ENCODE measurements around the gene TBC1D9. TPM values are rescaled to one million over a fixed set of nuclear protein-coding genes. Genes with fewer than 3 reads are reported as not detected.

TBC1D9 gene
- polyA plus RNA-seq, 1 experiment: 22.0 TPM

DNA sequence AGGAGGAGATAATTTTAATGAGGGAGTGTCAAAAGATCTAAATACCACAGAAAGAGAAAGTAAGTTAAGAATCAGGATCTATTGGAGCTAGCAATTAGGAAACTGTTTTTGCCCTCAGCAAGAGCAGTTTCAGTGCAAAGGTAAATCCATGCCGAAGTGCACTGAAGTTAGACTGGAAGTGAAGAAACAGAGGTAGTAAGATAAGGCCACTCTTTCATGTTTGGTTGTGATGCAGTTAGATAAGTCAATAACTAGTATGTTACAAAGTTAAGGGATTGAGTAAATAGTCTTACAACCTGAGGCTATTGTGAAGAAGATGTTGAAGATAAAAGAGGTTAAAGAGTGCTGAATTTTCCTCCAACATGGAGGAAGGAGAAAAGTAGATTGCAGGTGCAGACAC lies 140.7 kb downstream of the TBC1D9 start:
- TF ChIP-seq, protein P1, sequence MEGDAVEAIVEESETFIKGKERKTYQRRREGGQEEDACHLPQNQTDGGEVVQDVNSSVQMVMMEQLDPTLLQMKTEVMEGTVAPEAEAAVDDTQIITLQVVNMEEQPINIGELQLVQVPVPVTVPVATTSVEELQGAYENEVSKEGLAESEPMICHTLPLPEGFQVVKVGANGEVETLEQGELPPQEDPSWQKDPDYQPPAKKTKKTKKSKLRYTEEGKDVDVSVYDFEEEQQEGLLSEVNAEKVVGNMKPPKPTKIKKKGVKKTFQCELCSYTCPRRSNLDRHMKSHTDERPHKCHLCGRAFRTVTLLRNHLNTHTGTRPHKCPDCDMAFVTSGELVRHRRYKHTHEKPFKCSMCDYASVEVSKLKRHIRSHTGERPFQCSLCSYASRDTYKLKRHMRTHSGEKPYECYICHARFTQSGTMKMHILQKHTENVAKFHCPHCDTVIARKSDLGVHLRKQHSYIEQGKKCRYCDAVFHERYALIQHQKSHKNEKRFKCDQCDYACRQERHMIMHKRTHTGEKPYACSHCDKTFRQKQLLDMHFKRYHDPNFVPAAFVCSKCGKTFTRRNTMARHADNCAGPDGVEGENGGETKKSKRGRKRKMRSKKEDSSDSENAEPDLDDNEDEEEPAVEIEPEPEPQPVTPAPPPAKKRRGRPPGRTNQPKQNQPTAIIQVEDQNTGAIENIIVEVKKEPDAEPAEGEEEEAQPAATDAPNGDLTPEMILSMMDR (IDR thresholded peaks at IDR 0.05; ENCODE audit: low read depth, low read length): no peak
- Histone ChIP-seq H3K9me3 (ENCODE audit: control insufficient read depth, insufficient read depth, low read length) (no peaks in the 10 kb centered on the region), H3K27me3 (ENCODE audit: control insufficient read depth, insufficient read depth, low read length) (no peaks in the 10 kb centered on the region), H3K4me3 (ENCODE audit: low read depth, low read length) (no peak overlapping the region), H3K27ac (ENCODE audit: low read depth, low read length) (no peak overlapping the region)
- CTCF ChIA-PET: no interaction called here
- DNase-seq (ENCODE audit: low read depth, low spot score): no peak
- POLR2A ChIA-PET: no interaction called here

DNA sequence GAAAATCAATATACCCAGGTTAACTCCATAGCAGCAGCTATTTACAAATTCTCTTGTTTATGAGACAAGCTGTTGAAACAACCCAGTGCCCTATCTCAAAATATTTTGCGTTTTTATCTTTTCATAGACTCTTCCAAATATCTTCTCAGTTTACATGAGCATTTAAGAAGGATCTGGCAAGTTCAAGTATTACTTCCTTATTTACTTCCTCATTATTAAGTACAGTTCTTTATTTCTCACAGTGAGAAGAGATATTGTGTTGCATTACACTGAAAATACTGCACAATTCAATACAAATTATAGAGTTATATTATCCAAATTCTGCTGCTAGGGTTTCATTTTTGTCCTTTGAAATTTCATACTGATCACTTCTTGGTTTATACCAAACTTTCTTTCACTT lies 143.8 kb downstream of the TBC1D9 start:
- H3K9me3 ChIP-seq (ENCODE audit: control insufficient read depth, insufficient read depth, low read length): no peaks in the 10 kb centered on the region
- H3K27ac ChIP-seq (ENCODE audit: low read depth, low read length): no peak overlapping the region
- H3K27me3 ChIP-seq (ENCODE audit: control insufficient read depth, insufficient read depth, low read length): peaks cover 2% of the 10 kb centered on the region
- no peak overlapping the region for H3K4me3 ChIP-seq (ENCODE audit: low read depth, low read length)
- TF ChIP-seq, protein P1 (IDR thresholded peaks at IDR 0.05; ENCODE audit: low read depth, low read length): no peak
- ChIA-PET CTCF (interaction anchor here (0.7 to 6.3 kb wide), 2 partner anchors 13 to 250 kb away, joined by 3 to 81 read pairs; no protein-coding TSS in a partner anchor), POLR2A (no interaction called here)
- no peak for DNase-seq (ENCODE audit: low read depth, low spot score)

- Histone ChIP-seq H3K27me3 (ENCODE audit: control insufficient read depth, insufficient read depth, low read length) (peaks cover 5% of the 10 kb centered on the region), H3K9me3 (ENCODE audit: control insufficient read depth, insufficient read depth, low read length) (no peaks in the 10 kb centered on the region), H3K27ac (ENCODE audit: low read depth, low read length) (no peak overlapping the region), H3K4me3 (ENCODE audit: low read depth, low read length) (no peak overlapping the region)
- no peak for DNase-seq (ENCODE audit: low read depth, low spot score)
- TF ChIP-seq, protein P1 (IDR thresholded peaks at IDR 0.05; ENCODE audit: low read depth, low read length): no peak
- CTCF ChIA-PET: interaction anchor here (0.7 to 6.3 kb wide), 2 partner anchors 12 to 250 kb away, joined by 3 to 81 read pairs; no protein-coding TSS in a partner anchor
- POLR2A ChIA-PET: no interaction called here
Observed at GRCh38 chr4:140611854-140612253, 144.3 kb downstream of the TBC1D9 start.

DNA sequence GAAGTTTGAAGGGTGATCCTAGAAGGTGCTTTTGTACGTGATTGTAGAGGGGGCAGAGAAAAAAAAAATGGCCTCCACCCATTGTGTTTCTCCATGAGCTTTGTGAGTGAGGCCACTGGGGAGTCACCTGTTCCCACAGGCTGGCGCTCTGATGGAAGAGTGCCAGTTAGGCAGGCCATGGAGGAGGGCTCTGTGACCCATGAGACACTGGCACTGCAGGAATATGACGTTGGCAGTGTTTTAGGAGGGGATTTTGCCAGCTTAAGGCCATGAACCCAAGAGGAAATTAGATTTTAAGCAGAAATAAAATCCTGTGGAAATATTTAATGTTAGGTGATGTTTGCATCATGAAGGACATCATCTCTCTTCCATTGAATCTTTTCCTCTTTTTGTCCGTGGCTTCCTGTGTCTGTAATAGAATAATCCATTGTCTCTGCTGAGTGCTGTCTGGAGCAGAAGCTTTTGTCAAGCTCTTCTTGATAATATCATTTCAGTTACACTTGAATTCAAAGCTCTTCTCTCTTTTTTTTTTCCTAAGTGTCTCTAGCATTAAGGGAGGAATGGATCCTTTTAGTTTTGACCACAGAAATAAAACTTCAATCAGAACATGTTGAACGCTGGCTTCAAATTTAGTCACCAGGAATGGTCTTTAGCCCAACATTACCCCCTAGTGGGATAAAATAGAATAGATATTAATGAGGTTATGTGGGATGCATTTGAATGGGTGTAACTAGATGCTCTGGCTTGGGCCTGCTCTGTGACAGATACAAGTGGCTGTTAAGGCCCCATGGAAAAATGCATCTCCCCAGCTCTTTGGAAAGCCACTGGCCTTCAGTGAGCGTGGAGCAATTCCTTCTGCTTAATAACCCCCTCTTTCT lies 146.4 kb downstream of the TBC1D9 start:
- POLR2A ChIA-PET: interaction anchor here (0.6 kb wide), 1 partner anchor 236 kb away, joined by 3 read pairs; no protein-coding TSS in a partner anchor
- Histone ChIP-seq H3K9me3 (ENCODE audit: control insufficient read depth, insufficient read depth, low read length) (no peaks in the 10 kb centered on the region), H3K27ac (ENCODE audit: low read depth, low read length) (no peak overlapping the region), H3K4me3 (ENCODE audit: low read depth, low read length) (no peak overlapping the region), H3K27me3 (ENCODE audit: control insufficient read depth, insufficient read depth, low read length) (peaks cover 5% of the 10 kb centered on the region)
- CTCF ChIA-PET: interaction anchor here (0.6 to 6.3 kb wide), 44 partner anchors 9 to 1045 kb away, joined by 3 to 81 read pairs (median 4); partner anchors contain the start of genes CLGN, ELMOD2 and TBC1D9
- TF ChIP-seq, protein P1 (IDR thresholded peaks at IDR 0.05; ENCODE audit: low read depth, low read length): peak; percentile 59
- peak; percentile 4 for DNase-seq (ENCODE audit: low read depth, low spot score)

GRCh38 chr4:140607852-140608251 lies 148.3 kb downstream of the TBC1D9 start:
- H3K27me3 ChIP-seq (ENCODE audit: control insufficient read depth, insufficient read depth, low read length): peaks cover 9% of the 10 kb centered on the region
- TF ChIP-seq, protein P1 (IDR thresholded peaks at IDR 0.05; ENCODE audit: low read depth, low read length): no peak
- POLR2A ChIA-PET: no interaction called here
- no peak overlapping the region for H3K27ac ChIP-seq (ENCODE audit: low read depth, low read length)
- no peak overlapping the region for H3K4me3 ChIP-seq (ENCODE audit: low read depth, low read length)
- no peak for DNase-seq (ENCODE audit: low read depth, low spot score)
- CTCF ChIA-PET: interaction anchor here (0.7 to 6.3 kb wide), 8 partner anchors 16 to 1005 kb away, joined by 3 to 81 read pairs (median 4); no protein-coding TSS in a partner anchor
- no peaks in the 10 kb centered on the region for H3K9me3 ChIP-seq (ENCODE audit: control insufficient read depth, insufficient read depth, low read length)
